Peyer's patch (tissue), 4 donors: Measurements from ENCODE around the gene PPP6R3. TPM values are rescaled to one million over a fixed set of nuclear protein-coding genes. Genes with fewer than 3 reads are reported as not detected.
"Not testable (repeated sequence)": the region's sequence is repeated elsewhere in the genome, so short reads cannot be mapped to it uniquely, and the experiment has no call there.

Source experiments
- DNase-seq, 3 donors: peaks; one replicate each; pipeline ENCODE4 v3.0.0-alpha.2; 2017 to 2019
- H3K27ac ChIP-seq, 4 donors: fragments of 200-600 bp; sonication (generic); one replicate each; pipeline ENCODE4 v1.5.1; 2016 to 2019
- H3K27me3 ChIP-seq, 2 donors: fragments of 200-600 bp; sonication (generic); one replicate each; pipeline ENCODE4 v1.5.1; 2019
- H3K36me3 ChIP-seq, 3 donors: fragments of 200-600 bp; sonication (generic); one replicate each; pipeline ENCODE4 v1.5.1; 2016 to 2019
- H3K4me1 ChIP-seq, 4 donors: fragments of 200-600 bp; sonication (generic); one replicate each; pipeline ENCODE4 v1.5.1; 2016 to 2019
- H3K4me3 ChIP-seq, 4 donors: fragments of 200-600 bp; sonication (generic); 1 replicate in 3 of 4; 2 replicates in 1 of 4; pipeline ENCODE4 v1.5.1; 2016 to 2019; ENCODE audit warnings: mild to moderate bottlenecking in 1 of 4
- H3K9me3 ChIP-seq, 4 donors: fragments of 200-600 bp; sonication (generic); one replicate each; pipeline ENCODE4 v1.5.1; 2016 to 2019; ENCODE audit warnings: mild to moderate bottlenecking in 1 of 4
- POLR2A ChIP-seq, 2 donors: fragments of 450-650 bp; IDR thresholded peaks; one replicate each; pipeline ENCODE4 v1.5.1; 2017; ENCODE audit warnings: antibody characterized with exemption in 2 of 2, mild to moderate bottlenecking in 2 of 2, moderate library complexity in 2 of 2
- total RNA-seq, 4 donors: library from RNA; depleted of rRNA; stranded (reverse); fragments of >200 nt; gene quantifications; one replicate each; pipeline ENCODE4 v1.1.0, GENCODE V29; 2016
- TF ChIP-seq, protein P1 (sequence below), 6 experiments: fragments of 450-650 bp in 4 of 6; fragments of 200-600 bp in 2 of 6; sonication (generic) in 1 of 6; IDR thresholded peaks; one replicate each; pipeline ENCODE4 v1.5.1; 2017 to 2019; ENCODE audit warnings: antibody characterized with exemption in 6 of 6, mild to moderate bottlenecking in 3 of 6, moderate library complexity in 1 of 6

The PPP6R3 gene
- total RNA-seq, 4 donors from 2014 or later = 130 to 282 (median 156) TPM

DNA sequence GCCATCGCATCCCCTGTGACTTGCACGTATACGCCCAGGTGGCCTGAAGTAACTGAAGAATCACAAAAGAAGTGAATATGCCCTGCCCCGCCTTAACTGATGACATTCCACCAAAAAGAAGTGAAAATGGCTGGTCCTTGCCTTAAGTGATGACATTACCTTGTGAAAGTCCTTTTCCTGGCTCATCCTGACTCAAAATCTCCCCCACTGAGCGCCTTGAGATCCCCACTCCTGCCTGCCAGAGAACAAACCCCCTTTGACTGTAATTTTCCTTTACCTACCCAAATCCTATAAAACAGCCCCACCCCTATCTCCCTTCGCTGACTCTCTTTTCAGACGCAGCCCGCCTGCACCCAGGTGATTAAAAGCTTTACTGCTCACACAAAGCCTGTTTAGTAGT, 171.8 kb downstream of the PPP6R3 start:
- not testable (repeated sequence) for H3K4me3 ChIP-seq, H3K36me3 ChIP-seq, DNase-seq, H3K9me3 ChIP-seq, H3K27ac ChIP-seq, H3K27me3 ChIP-seq, H3K4me1 ChIP-seq

DNA sequence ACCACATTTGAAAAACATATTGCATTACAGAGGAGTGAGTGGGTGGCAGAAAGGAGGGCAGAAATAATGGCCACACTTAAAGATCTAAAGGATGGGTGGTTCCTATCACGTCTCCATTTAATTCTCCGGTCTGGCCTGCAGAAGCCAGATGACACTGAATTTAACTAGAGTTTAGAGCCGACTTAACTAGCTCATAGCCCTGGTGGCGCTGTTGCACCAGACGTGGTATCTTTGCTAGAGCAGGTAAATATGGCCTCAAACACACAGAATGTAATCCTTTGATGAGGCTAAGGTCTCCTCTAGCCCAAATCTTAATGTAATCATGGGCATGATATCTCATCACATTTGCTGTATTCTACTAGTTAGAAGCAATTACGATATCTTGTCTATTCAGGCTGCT, 172.2 kb downstream of the PPP6R3 start:
- TF ChIP-seq, protein P1, sequence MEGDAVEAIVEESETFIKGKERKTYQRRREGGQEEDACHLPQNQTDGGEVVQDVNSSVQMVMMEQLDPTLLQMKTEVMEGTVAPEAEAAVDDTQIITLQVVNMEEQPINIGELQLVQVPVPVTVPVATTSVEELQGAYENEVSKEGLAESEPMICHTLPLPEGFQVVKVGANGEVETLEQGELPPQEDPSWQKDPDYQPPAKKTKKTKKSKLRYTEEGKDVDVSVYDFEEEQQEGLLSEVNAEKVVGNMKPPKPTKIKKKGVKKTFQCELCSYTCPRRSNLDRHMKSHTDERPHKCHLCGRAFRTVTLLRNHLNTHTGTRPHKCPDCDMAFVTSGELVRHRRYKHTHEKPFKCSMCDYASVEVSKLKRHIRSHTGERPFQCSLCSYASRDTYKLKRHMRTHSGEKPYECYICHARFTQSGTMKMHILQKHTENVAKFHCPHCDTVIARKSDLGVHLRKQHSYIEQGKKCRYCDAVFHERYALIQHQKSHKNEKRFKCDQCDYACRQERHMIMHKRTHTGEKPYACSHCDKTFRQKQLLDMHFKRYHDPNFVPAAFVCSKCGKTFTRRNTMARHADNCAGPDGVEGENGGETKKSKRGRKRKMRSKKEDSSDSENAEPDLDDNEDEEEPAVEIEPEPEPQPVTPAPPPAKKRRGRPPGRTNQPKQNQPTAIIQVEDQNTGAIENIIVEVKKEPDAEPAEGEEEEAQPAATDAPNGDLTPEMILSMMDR (IDR thresholded peaks at IDR 0.05) = peak in 4 of 6 experiments; percentile 34 to 59 (median 56)
- TF ChIP-seq POLR2A (IDR thresholded peaks at IDR 0.05) = no peak
- Histone ChIP-seq H3K36me3 (no peaks in the 10 kb centered on the region), H3K4me1 (no peaks in the 10 kb centered on the region), H3K27me3 (no peaks in the 10 kb centered on the region), H3K4me3 (no peak overlapping the region), H3K9me3 (no peaks in the 10 kb centered on the region), H3K27ac (no peak overlapping the region)
- peak in 2 of 3 donors; percentile 34 to 75 for DNase-seq

DNA sequence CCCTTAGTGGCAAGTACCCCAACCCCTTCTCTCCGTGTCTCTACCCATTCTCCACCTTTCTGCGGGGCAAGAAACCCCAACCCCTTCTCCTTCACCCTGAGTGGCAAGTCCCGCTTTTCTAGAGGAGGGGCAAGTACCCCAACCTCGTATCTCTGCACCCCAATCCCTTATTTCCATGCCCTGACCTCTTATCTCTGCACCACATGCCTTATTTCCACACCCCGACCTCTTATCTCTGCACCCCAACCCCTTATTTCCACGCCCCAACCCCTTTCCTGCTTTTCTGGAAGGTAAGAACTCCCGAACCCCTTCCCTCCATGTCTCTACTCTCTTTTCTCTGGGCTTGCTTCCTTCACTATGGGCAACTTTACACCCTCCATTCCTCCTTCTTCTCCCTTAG, 174.1 kb downstream of the PPP6R3 start:
- H3K9me3 ChIP-seq = not testable (repeated sequence)

DNA sequence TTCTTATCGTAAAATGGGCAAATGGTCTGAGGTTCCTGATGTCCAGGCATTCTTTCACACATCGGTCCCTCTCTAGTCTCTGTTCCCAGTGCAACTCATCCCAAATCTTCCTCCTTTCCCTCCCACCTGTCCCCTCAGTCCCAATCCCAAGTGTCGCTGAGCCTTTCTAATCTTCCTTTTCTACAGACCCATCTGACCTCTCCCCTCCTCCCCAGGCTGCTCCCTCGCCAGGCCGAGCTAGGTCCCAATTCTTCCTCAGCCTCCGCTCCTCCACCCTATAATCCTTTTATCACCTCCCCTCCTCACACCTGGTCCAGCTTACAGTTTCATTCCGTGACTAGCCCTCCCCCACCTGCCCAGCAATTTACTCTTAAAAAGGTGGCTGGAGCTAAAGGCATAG, 174.6 kb downstream of the PPP6R3 start:
- not testable (repeated sequence) for H3K4me1 ChIP-seq, H3K36me3 ChIP-seq, H3K4me3 ChIP-seq, H3K27me3 ChIP-seq, H3K27ac ChIP-seq, H3K9me3 ChIP-seq, DNase-seq

More for the DNA sequence above, 174.1 kb downstream of the PPP6R3 start:
- H3K27me3 ChIP-seq, H3K27ac ChIP-seq, H3K4me1 ChIP-seq, H3K36me3 ChIP-seq, DNase-seq, H3K4me3 ChIP-seq: not testable (repeated sequence)

DNA sequence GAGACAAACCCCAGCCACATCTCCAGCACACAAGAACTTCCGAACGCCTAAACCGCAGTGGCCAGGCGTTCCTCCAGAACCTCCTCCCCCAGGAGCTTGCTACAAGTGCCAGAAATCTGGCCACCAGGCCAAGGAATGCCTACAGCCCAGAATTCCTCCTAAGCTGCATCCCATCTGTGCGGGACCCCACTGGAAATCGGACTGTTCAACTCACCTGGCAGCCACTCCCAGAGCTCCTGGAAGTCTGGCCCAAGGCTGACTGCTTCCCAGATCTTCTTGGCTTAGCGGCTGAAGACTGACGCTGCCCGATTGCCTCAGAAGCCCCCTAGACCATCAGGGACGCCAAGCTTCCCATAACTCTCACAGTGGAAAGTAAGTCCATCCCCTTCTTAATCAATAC, 175.3 kb downstream of the PPP6R3 start:
- not testable (repeated sequence) for H3K27ac ChIP-seq, H3K9me3 ChIP-seq, H3K4me1 ChIP-seq, DNase-seq, H3K4me3 ChIP-seq, H3K36me3 ChIP-seq, H3K27me3 ChIP-seq

DNA sequence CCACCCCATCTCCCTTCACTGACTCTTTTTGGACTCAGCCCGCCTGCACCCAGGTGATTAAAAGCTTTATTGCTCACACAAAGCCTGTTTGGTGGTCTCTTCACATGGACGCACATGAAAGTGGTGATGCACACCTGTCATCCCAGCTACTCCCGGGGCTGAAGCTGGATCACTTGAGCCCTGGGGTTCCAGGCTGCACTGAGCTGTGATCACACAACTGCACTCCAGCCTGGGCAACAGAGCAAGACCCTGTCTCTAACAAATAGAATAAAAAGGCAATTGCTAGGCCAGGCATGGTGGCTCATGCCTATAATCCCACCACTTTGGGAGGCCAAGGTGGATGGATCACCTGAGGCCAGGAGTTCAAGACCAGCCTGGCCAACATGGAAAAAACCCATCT, 178.8 kb downstream of the PPP6R3 start:
- not testable (repeated sequence) for H3K4me1 ChIP-seq, H3K36me3 ChIP-seq, H3K9me3 ChIP-seq, DNase-seq, H3K4me3 ChIP-seq, H3K27ac ChIP-seq, H3K27me3 ChIP-seq

DNA sequence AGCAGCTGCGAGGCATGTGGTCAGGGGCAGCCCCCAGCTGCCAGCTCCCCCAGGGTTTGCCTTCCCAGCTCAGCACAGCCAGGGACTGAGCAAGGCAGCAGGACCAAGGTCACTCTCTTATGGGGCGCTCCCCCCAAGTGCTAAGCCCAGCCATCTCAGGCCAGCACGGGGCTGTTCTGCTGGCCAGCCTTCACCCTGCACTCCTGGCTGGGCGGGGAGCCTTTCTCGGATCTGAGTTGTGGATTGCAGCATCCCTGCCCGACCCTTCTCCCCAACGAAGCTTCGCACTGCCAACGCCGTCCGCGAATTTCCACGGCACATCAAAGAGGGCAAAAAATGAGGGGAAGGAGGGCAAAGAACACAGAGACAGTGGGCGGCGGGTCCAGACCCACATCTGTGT, 181.3 kb downstream of the PPP6R3 start:
- Histone ChIP-seq H3K27ac (no peak overlapping the region), H3K27me3 (no peaks in the 10 kb centered on the region), H3K4me1 (no peaks in the 10 kb centered on the region), H3K4me3 (no peak overlapping the region), H3K36me3 (no peaks in the 10 kb centered on the region), H3K9me3 (peaks cover 0 to 1% (median under 1%) of the 10 kb centered on the region in 4 donors)
- no peak for DNase-seq
- no peak for TF ChIP-seq POLR2A (IDR thresholded peaks at IDR 0.05)
- TF ChIP-seq, protein P1 (IDR thresholded peaks at IDR 0.05) = no peak

DNA sequence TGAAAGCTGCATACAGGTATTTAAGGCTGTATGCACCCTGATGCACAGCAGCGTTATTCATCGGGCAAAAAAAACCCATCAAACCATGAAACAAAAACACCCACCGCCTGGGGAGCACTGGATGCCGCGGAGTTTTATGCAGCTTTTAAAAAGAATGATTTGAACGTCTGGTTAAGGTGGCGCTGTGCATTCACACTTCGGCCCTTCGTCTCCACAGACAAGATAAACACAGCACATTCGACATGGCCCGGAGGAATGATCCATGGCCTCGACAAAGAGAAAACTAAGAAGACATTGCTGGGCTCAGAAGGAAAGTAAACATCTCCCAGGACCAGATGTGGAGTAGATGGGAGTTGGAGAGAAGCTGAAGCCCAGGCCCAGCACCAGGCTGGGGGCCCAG, 183.0 kb downstream of the PPP6R3 start:
- Histone ChIP-seq H3K27ac (no peak overlapping the region), H3K4me3 (no peak overlapping the region), H3K36me3 (no peaks in the 10 kb centered on the region), H3K4me1 (no peaks in the 10 kb centered on the region), H3K9me3 (peaks cover 0 to 9% (median 3%) of the 10 kb centered on the region in 4 donors), H3K27me3 (no peaks in the 10 kb centered on the region)
- no peak for DNase-seq
- no peak for TF ChIP-seq POLR2A (IDR thresholded peaks at IDR 0.05)
- TF ChIP-seq, protein P1 (IDR thresholded peaks at IDR 0.05) = no peak
